ENCODE measurements around the gene TAF4.

TAF4 gene

GRCh38 chr20:62054451-62054953 is 11.2 kb downstream of the TAF4 start:
- Histone ChIP-seq H3K4me2 (ENCODE audit: low read depth, low read length, poor library complexity, severe bottlenecking) (no peak overlapping the region), H3K79me2 (ENCODE audit: insufficient read depth, low read length) (peaks cover 67% of the 10 kb centered on the region), H3K9me2 (replicated peaks; ENCODE audit: insufficient read depth, low read length) (no peaks in the 10 kb centered on the region), H3F3A (ENCODE audit: insufficient read depth) (no peaks in the 10 kb centered on the region), H3K27me3 (ENCODE audit: low read length) (no peaks in the 10 kb centered on the region), H3K36me3 (ENCODE audit: low read length) (no peaks in the 10 kb centered on the region), H3K27ac (ENCODE audit: low read depth, low read length) (no peak overlapping the region), H3K4me3 (ENCODE audit: insufficient read depth, low read length, poor library complexity, severe bottlenecking) (no peak overlapping the region), H3K9ac (ENCODE audit: low read length) (no peak overlapping the region), H2AFZ (ENCODE audit: low read depth, low read length, severe bottlenecking) (no peak overlapping the region), H4K20me1 (ENCODE audit: low read depth, low read length) (no peaks in the 10 kb centered on the region; the same call in 1 of the 2 replicates), H3K9me3 (ENCODE audit: insufficient read depth, low read length) (no peaks in the 10 kb centered on the region)
- TF ChIP-seq EZH2phosphoT487 (conservative IDR thresholded peaks at IDR 0.05; ENCODE audit: low read length) (no peak), CTCF (IDR thresholded peaks at IDR 0.05; ENCODE audit: insufficient read depth, low read length, poor library complexity, severe bottlenecking) (no peak)

- Histone ChIP-seq H3K9me2 (replicated peaks; ENCODE audit: insufficient read depth, low read length) (no peaks in the 10 kb centered on the region), H3K27ac (ENCODE audit: low read depth, low read length) (no peak overlapping the region), H3K36me3 (ENCODE audit: low read length) (no peaks in the 10 kb centered on the region), H4K20me1 (ENCODE audit: low read depth, low read length) (no peaks in the 10 kb centered on the region; the same call in 1 of the 2 replicates), H3K27me3 (ENCODE audit: low read length) (no peaks in the 10 kb centered on the region), H3K9ac (ENCODE audit: low read length) (no peak overlapping the region), H3F3A (ENCODE audit: insufficient read depth) (no peaks in the 10 kb centered on the region), H2AFZ (ENCODE audit: low read depth, low read length, severe bottlenecking) (no peak overlapping the region), H3K9me3 (ENCODE audit: insufficient read depth, low read length) (no peaks in the 10 kb centered on the region), H3K4me2 (ENCODE audit: low read depth, low read length, poor library complexity, severe bottlenecking) (no peak overlapping the region), H3K79me2 (ENCODE audit: insufficient read depth, low read length) (peaks cover 62% of the 10 kb centered on the region), H3K4me3 (ENCODE audit: insufficient read depth, low read length, poor library complexity, severe bottlenecking) (no peak overlapping the region)
- no peak for TF ChIP-seq CTCF (IDR thresholded peaks at IDR 0.05; ENCODE audit: insufficient read depth, low read length, poor library complexity, severe bottlenecking)
- TF ChIP-seq EZH2phosphoT487 (conservative IDR thresholded peaks at IDR 0.05; ENCODE audit: low read length), result no peak
Observed at GRCh38 chr20:62053465-62054196, 12.1 kb downstream of the TAF4 start.

DNA sequence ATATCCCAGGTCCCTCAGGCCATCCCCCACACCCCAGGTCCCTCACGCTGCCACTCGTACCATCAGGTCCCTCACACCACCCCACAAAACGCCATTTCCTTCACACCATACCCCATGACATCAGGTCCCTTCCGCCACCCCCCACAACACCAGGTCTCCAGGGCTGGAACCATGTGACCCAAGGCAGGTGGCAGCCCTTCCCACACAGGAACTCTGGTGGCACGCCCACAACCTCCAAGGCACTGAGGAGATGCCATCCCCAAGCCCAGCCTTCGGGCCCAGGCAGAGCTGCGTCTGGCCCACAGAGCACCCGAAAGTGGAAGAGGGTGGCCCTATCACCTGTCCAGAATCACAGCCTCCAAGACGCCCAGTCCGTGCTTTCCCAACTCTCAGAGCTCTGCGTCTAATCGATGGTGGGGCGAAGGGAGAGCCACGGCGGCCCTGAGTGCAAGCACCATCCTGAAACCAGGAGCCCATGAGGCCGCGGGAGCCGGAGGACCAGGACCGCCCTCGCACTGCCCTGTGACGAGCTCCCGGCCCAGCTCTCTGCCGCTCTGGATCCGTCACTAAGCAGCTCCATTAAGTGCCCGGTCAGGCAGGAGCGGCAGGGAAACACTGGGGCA is 12.7 kb downstream of the TAF4 start:
- TF ChIP-seq EZH2phosphoT487 (conservative IDR thresholded peaks at IDR 0.05; ENCODE audit: low read length) (no peak), CTCF (IDR thresholded peaks at IDR 0.05; ENCODE audit: insufficient read depth, low read length, poor library complexity, severe bottlenecking) (no peak)
- Histone ChIP-seq H3K9ac (ENCODE audit: low read length) (no peak overlapping the region), H3K4me3 (ENCODE audit: insufficient read depth, low read length, poor library complexity, severe bottlenecking) (no peak overlapping the region), H3K27me3 (ENCODE audit: low read length) (no peaks in the 10 kb centered on the region), H3K9me2 (replicated peaks; ENCODE audit: insufficient read depth, low read length) (no peaks in the 10 kb centered on the region), H4K20me1 (ENCODE audit: low read depth, low read length) (no peaks in the 10 kb centered on the region; the same call in 1 of the 2 replicates), H3K4me2 (ENCODE audit: low read depth, low read length, poor library complexity, severe bottlenecking) (no peak overlapping the region), H3K9me3 (ENCODE audit: insufficient read depth, low read length) (no peaks in the 10 kb centered on the region), H3F3A (ENCODE audit: insufficient read depth) (no peaks in the 10 kb centered on the region), H2AFZ (ENCODE audit: low read depth, low read length, severe bottlenecking) (no peak overlapping the region), H3K79me2 (ENCODE audit: insufficient read depth, low read length) (peaks cover 66% of the 10 kb centered on the region), H3K36me3 (ENCODE audit: low read length) (no peaks in the 10 kb centered on the region), H3K27ac (ENCODE audit: low read depth, low read length) (no peak overlapping the region)
